ENCODE measurements around the gene SYNDIG1L. TPM values are rescaled to one million over a fixed set of nuclear protein-coding genes. Genes with fewer than 3 reads are reported as not detected.

SYNDIG1L gene
- total and polyA plus RNA-seq, 8 donors = not detected

GRCh38 chr14:74463697-74464096, 37.7 kb upstream of the SYNDIG1L start:
- Histone ChIP-seq H3K36me3 (peaks cover 0 to under 1% (median 0%) of the 10 kb centered on the region in 4 donors), H3K27ac (no peak overlapping the region), H3K4me3 (no peak overlapping the region), H3K27me3 (peaks cover 0 to 3% (median 0%) of the 10 kb centered on the region in 3 donors), H3K4me1 (no peaks in the 10 kb centered on the region), H3K9me3 (no peaks in the 10 kb centered on the region)
- 80 to 88% (median 83%) methylated on average over 5 of the region's 5 CpGs for WGBS, 5 donors
- DNase-seq = no peak
- TF ChIP-seq, protein P1, sequence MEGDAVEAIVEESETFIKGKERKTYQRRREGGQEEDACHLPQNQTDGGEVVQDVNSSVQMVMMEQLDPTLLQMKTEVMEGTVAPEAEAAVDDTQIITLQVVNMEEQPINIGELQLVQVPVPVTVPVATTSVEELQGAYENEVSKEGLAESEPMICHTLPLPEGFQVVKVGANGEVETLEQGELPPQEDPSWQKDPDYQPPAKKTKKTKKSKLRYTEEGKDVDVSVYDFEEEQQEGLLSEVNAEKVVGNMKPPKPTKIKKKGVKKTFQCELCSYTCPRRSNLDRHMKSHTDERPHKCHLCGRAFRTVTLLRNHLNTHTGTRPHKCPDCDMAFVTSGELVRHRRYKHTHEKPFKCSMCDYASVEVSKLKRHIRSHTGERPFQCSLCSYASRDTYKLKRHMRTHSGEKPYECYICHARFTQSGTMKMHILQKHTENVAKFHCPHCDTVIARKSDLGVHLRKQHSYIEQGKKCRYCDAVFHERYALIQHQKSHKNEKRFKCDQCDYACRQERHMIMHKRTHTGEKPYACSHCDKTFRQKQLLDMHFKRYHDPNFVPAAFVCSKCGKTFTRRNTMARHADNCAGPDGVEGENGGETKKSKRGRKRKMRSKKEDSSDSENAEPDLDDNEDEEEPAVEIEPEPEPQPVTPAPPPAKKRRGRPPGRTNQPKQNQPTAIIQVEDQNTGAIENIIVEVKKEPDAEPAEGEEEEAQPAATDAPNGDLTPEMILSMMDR (IDR thresholded peaks at IDR 0.05) = no peak
- TF ChIP-seq EP300 (IDR thresholded peaks at IDR 0.05) = no peak
- no peak for TF ChIP-seq POLR2A (IDR thresholded peaks at IDR 0.05)
- TF ChIP-seq POLR2AphosphoS5 (IDR thresholded peaks at IDR 0.05) = no peak
- intact Hi-C loops (cut with DNase I; ENCODE audit: low total_unique reads) = no loop called here

DNA sequence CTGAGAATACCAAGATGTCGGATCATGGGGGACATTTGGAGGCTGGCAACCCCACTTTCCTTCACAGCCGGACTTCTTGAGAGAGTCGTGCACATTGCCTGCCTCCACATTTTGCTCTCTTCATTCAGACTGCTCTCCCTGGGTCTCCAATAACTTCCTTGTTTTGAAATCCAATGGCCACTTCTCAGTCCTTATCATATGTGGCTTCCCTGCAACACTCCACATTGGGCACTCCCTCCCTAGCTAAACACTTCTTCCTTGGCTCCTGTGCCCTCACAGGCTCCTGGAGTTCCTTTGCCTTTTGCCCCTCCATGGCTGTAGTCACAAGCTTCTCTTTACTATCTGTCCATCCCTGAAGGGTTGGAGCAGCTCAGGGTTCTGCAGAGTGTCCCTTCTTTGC, 37.0 kb upstream of the SYNDIG1L start:
- 89 to 91% (median 90%) methylated on average over 3 of the region's 3 CpGs for WGBS, 5 donors

GRCh38 chr14:74459976-74460375, 34.0 kb upstream of the SYNDIG1L start:
- Histone ChIP-seq H3K36me3 (no peaks in the 10 kb centered on the region), H3K4me3 (no peak overlapping the region), H3K4me1 (no peaks in the 10 kb centered on the region), H3K27ac (no peak overlapping the region), H3K27me3 (peaks cover 0 to 12% (median 0%) of the 10 kb centered on the region in 3 donors), H3K9me3 (no peaks in the 10 kb centered on the region)
- no peak for DNase-seq
- intact Hi-C loops (cut with DNase I; ENCODE audit: low total_unique reads) = no loop called here
- WGBS, 5 donors = 74 to 89% (median 87%) methylated on average over 6 of the region's 6 CpGs
- TF ChIP-seq, protein P1 (IDR thresholded peaks at IDR 0.05) = no peak
- no peak for TF ChIP-seq POLR2A (IDR thresholded peaks at IDR 0.05)
- TF ChIP-seq POLR2AphosphoS5 (IDR thresholded peaks at IDR 0.05) = no peak
- TF ChIP-seq EP300 (IDR thresholded peaks at IDR 0.05) = no peak

More for the DNA sequence above, 37.0 kb upstream of the SYNDIG1L start:
- H3K27ac ChIP-seq = no peak overlapping the region
- H3K36me3 ChIP-seq = no peaks in the 10 kb centered on the region
- intact Hi-C loops (cut with DNase I; ENCODE audit: low total_unique reads) = no loop called here
- no peaks in the 10 kb centered on the region for H3K9me3 ChIP-seq
- no peak for DNase-seq
- peaks cover 0 to 4% (median 0%) of the 10 kb centered on the region in 3 donors for H3K27me3 ChIP-seq
- H3K4me1 ChIP-seq = no peaks in the 10 kb centered on the region
- H3K4me3 ChIP-seq = no peak overlapping the region
- TF ChIP-seq POLR2A (IDR thresholded peaks at IDR 0.05) = no peak
- TF ChIP-seq, protein P1 (IDR thresholded peaks at IDR 0.05) = no peak
- no peak for TF ChIP-seq POLR2AphosphoS5 (IDR thresholded peaks at IDR 0.05)
- TF ChIP-seq EP300 (IDR thresholded peaks at IDR 0.05) = no peak

DNA sequence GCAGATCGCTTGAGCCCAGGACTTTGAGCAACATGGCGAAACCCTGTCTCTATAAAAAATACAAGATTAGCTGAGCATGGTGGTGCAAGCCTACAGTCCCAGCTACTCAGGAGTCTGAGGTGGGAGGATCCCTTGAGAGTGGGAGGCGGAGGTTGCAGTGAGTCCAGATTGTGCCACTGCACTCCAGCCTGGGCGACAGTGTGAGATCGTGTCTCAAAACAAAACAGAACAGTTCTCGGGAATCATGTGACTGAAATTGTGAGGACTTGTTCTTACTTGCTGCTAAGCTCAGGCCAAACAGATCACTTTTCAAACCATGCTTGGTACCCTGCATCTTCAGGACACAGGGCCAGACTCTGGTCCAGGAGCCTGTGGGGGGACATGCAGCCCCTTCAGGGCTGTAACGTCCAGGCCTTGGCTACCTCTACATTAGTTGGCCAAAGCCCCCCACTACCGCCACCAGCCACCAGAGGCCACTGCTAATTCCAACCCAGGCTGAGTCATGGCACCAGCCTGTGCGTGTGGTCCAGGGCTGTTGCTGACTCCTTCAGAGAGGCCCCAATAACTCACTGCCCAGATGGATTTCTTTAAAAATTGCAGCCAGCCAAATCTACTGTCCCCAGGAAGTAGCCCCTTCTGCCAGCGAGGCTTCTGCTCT, 33.4 kb upstream of the SYNDIG1L start:
- Histone ChIP-seq H3K27me3 (peaks cover 0 to 12% (median 0%) of the 10 kb centered on the region in 3 donors), H3K36me3 (no peaks in the 10 kb centered on the region), H3K4me1 (no peaks in the 10 kb centered on the region), H3K4me3 (no peak overlapping the region), H3K27ac (no peak overlapping the region), H3K9me3 (peaks cover 0 to under 1% (median 0%) of the 10 kb centered on the region in 4 donors)
- TF ChIP-seq EP300 (IDR thresholded peaks at IDR 0.05) (no peak), POLR2AphosphoS5 (IDR thresholded peaks at IDR 0.05) (no peak), POLR2A (IDR thresholded peaks at IDR 0.05) (no peak)
- TF ChIP-seq, protein P1 (IDR thresholded peaks at IDR 0.05) = peak in 3 of 7 experiments; percentile 32 to 46 (median 38)
- 70 to 73% (median 71%) methylated on average over 10 of the region's 10 CpGs for WGBS, 5 donors
- intact Hi-C loops (cut with DNase I; ENCODE audit: low total_unique reads) = no loop called here
- peak in 1 of 2 donors; percentile 46 for DNase-seq

Measured in stomach (tissue), 9 donors.